Activated CD8-positive, alpha-beta T cell treated with anti-CD3 and anti-CD28 coated beads for 36 hours (primary cell): ENCODE results near the gene HAUS5. TPM values are rescaled to one million over a fixed set of nuclear protein-coding genes. Genes with fewer than 3 reads are reported as not detected.

Experiments used
- ATAC-seq: fragments of 200-7000 bp; cut with Tn5 transposase; one replicate; pipeline ENCODE4 v1.10.0; 2021; ENCODE audit warnings: mild to moderate bottlenecking, moderate library complexity
- CTCF ChIA-PET: fragments of 350-600 bp; sonication (Branson Sonifier 250); formaldehyde crosslinking; loops from one replicate; lab custom pipeline; 2021; ENCODE audit warnings: antibody characterized with exemption; lab: Charles Lee
- POLR2A ChIA-PET: fragments of 350-600 bp; sonication (Branson Sonifier 250); formaldehyde crosslinking; loops from one replicate; lab custom pipeline; 2021; ENCODE audit warnings: antibody characterized with exemption; lab: Charles Lee
- DNase-seq: peaks from one replicate; pipeline ENCODE4 v3.0.0-alpha.2; 2020
- H3K27ac Mint-ChIP-seq: one replicate; pipeline ENCODE4 v1.8.0; 2021; ENCODE audit warnings: mild to moderate bottlenecking, mixed read lengths
- H3K27me3 Mint-ChIP-seq: one replicate; pipeline ENCODE4 v1.8.0; 2021; ENCODE audit warnings: mixed read lengths
- H3K36me3 Mint-ChIP-seq: one replicate; pipeline ENCODE4 v1.8.0; 2021; ENCODE audit warnings: low read depth, mixed read lengths
- H3K4me1 Mint-ChIP-seq: one replicate; pipeline ENCODE4 v1.8.0; 2021; ENCODE audit warnings: low read depth, mixed read lengths
- H3K4me3 Mint-ChIP-seq: one replicate; pipeline ENCODE4 v1.8.0; 2021; ENCODE audit warnings: mild to moderate bottlenecking, moderate library complexity, mixed read lengths
- H3K9me3 Mint-ChIP-seq: one replicate; pipeline ENCODE4 v1.8.0; 2021; ENCODE audit warnings: mixed read lengths
- intact Hi-C: fragments of 100-400 bp; cut with micrococcal nuclease; formaldehyde crosslinking; loops from one replicate; pipeline ENCODE4 v1.10.0; 2022
- total RNA-seq, 2 experiments: library from RNA; stranded (reverse); gene quantifications; one replicate each; pipeline ENCODE4 v1.2.3, GENCODE V29; 2021
- TF ChIP-seq, protein P1 (sequence below): fragments of 200-600 bp; IDR thresholded peaks from one replicate; pipeline ENCODE4 v1.8.0; 2022; ENCODE audit warnings: antibody characterized with exemption, mild to moderate bottlenecking

The HAUS5 gene
- total RNA-seq, 2 experiments from 2014 or later = 38.3 to 40.0 TPM

- TF ChIP-seq, protein P1, sequence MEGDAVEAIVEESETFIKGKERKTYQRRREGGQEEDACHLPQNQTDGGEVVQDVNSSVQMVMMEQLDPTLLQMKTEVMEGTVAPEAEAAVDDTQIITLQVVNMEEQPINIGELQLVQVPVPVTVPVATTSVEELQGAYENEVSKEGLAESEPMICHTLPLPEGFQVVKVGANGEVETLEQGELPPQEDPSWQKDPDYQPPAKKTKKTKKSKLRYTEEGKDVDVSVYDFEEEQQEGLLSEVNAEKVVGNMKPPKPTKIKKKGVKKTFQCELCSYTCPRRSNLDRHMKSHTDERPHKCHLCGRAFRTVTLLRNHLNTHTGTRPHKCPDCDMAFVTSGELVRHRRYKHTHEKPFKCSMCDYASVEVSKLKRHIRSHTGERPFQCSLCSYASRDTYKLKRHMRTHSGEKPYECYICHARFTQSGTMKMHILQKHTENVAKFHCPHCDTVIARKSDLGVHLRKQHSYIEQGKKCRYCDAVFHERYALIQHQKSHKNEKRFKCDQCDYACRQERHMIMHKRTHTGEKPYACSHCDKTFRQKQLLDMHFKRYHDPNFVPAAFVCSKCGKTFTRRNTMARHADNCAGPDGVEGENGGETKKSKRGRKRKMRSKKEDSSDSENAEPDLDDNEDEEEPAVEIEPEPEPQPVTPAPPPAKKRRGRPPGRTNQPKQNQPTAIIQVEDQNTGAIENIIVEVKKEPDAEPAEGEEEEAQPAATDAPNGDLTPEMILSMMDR = no peak
- intact Hi-C loops = no loop called here
- no peak overlapping the region for H3K4me3 Mint-ChIP-seq
Observed at GRCh38 chr19:35669566-35669965, 57.0 kb downstream of the HAUS5 start.

DNA sequence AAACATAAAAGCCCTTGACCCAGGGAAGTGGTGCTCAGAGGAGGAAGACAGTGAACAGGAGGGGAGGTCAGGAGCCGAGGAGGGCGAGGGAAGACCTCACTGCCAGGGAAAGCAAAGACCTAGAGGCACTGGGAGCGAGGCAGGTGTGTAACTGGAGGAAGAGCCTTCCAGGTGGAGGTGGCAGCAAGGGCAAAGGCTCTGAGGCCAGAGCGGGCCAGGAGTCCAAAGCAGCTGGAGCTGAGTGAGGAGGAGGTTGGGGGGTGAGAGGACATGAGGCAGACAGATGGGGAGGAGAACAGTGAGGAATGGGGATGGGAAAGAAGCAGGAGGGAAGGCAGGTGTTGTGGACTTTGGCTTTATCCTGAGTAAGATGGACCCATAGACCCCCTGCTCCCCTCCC is 57.4 kb downstream of the HAUS5 start:
- H3K4me3 Mint-ChIP-seq = no peak overlapping the region

More at GRCh38 chr19:35669566-35669965, 57.0 kb downstream of the HAUS5 start:
- H3K27ac Mint-ChIP-seq = no peak overlapping the region
- DNase-seq (no peak), ATAC-seq (no peak)
- no peaks in the 10 kb centered on the region for H3K9me3 Mint-ChIP-seq
- H3K36me3 Mint-ChIP-seq = no peaks in the 10 kb centered on the region
- H3K4me1 Mint-ChIP-seq = peaks cover 8% of the 10 kb centered on the region
- peaks cover 22% of the 10 kb centered on the region for H3K27me3 Mint-ChIP-seq
- ChIA-PET POLR2A (no interaction called here), CTCF (no interaction called here)

DNA sequence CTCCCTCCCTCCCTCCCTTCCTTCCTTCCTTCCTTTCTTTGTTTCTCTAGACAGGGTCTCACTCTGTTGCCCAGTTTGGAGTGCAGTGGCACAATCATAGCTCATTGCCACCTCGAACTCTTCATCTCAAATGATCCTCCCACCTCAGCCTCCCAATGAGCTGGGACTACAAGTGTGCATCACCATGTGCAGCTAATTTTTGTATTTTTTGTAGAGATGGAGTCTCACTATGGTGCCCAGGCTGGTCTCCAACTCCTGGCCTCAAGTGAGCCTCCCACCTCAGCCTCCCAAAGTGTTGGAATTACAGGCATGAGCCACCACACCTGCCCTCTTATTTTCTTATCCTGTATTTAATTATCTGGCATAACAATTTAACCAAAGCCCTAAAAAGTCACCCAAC is 58.2 kb downstream of the HAUS5 start:
- Mint-ChIP-seq H3K4me3 (no peak overlapping the region), H3K4me1 (peaks cover 8% of the 10 kb centered on the region), H3K27me3 (peaks cover 23% of the 10 kb centered on the region), H3K27ac (no peak overlapping the region), H3K36me3 (no peaks in the 10 kb centered on the region), H3K9me3 (no peaks in the 10 kb centered on the region)
- TF ChIP-seq, protein P1 = no peak
- intact Hi-C loops = no loop called here
- ATAC-seq = no peak
- CTCF ChIA-PET = interaction anchor here (0.7 kb wide), 1 partner anchor 499 kb away, joined by 3 read pairs; no protein-coding TSS in a partner anchor
- POLR2A ChIA-PET = interaction anchor here (0.7 kb wide), 1 partner anchor 175 kb away, joined by 4 read pairs; no protein-coding TSS in a partner anchor
- no peak for DNase-seq

More for the DNA sequence above, 57.4 kb downstream of the HAUS5 start:
- intact Hi-C loops = no loop called here
- DNase-seq (no peak), ATAC-seq (no peak)
- H3K36me3 Mint-ChIP-seq = no peaks in the 10 kb centered on the region
- ChIA-PET POLR2A (no interaction called here), CTCF (no interaction called here)
- peaks cover 22% of the 10 kb centered on the region for H3K27me3 Mint-ChIP-seq
- TF ChIP-seq, protein P1 = no peak
- peaks cover 8% of the 10 kb centered on the region for H3K4me1 Mint-ChIP-seq
- no peaks in the 10 kb centered on the region for H3K9me3 Mint-ChIP-seq
- H3K27ac Mint-ChIP-seq = no peak overlapping the region

- Mint-ChIP-seq H3K27me3 (peaks cover 26% of the 10 kb centered on the region), H3K4me1 (peaks cover 8% of the 10 kb centered on the region), H3K27ac (no peak overlapping the region), H3K36me3 (no peaks in the 10 kb centered on the region), H3K9me3 (no peaks in the 10 kb centered on the region), H3K4me3 (no peak overlapping the region)
- TF ChIP-seq, protein P1 = no peak
- ChIA-PET POLR2A (interaction anchor here (0.7 kb wide), 1 partner anchor 65 kb away, joined by 3 read pairs; no protein-coding TSS in a partner anchor), CTCF (interaction anchor here (0.7 kb wide), 1 partner anchor 41 kb away, joined by 3 read pairs; no protein-coding TSS in a partner anchor)
- ATAC-seq (no peak), DNase-seq (no peak)
- intact Hi-C loops = no loop called here
Observed at GRCh38 chr19:35671818-35672217, 59.3 kb downstream of the HAUS5 start.

GRCh38 chr19:35673121-35673804 is 60.7 kb downstream of the HAUS5 start:
- Mint-ChIP-seq H3K27ac (peak overlapping the region; percentile 60), H3K9me3 (no peaks in the 10 kb centered on the region)
- POLR2A ChIA-PET = interaction anchor here (0.8 to 2.9 kb wide), 4 partner anchors 12 to 145 kb away, joined by 3 to 7 read pairs (median 4); partner anchors contain the start of genes COX6B1 and ETV2

More at GRCh38 chr19:35673121-35673804, 60.7 kb downstream of the HAUS5 start:
- intact Hi-C loops = no loop called here
- TF ChIP-seq, protein P1 = no peak
- no peaks in the 10 kb centered on the region for H3K36me3 Mint-ChIP-seq
- peaks cover 26% of the 10 kb centered on the region for H3K27me3 Mint-ChIP-seq
- DNase-seq = peak; percentile 84
- peaks cover 8% of the 10 kb centered on the region for H3K4me1 Mint-ChIP-seq
- peak overlapping the region; percentile 56 for H3K4me3 Mint-ChIP-seq
- CTCF ChIA-PET = interaction anchor here (0.7 to 1.5 kb wide), 3 partner anchors 13 to 147 kb away, joined by 3 to 4 read pairs (median 3); partner anchors contain the start of gene COX6B1
- peak; percentile 91 for ATAC-seq
